Large intestine (tissue), 3 donors: Measurements from ENCODE around the gene NRBF2. TPM values are rescaled to one million over a fixed set of nuclear protein-coding genes. Genes with fewer than 3 reads are reported as not detected.
A peak's percentile ranks its signal among the peaks of the same experiment; 100 is the strongest.

ENCODE experiments used
- DNase-seq, 2 donors: peaks; one replicate each; pipeline versions ENCODE4 v3.0.0 to v3.0.0-alpha.2; 2013
- H3K27ac ChIP-seq: one replicate; pipeline ENCODE4 v1.5.1; 2013; ENCODE audit warnings: low read length
- H3K27me3 ChIP-seq: 2 replicates; pipeline ENCODE4 v1.6.1; 2013; ENCODE audit warnings: low read length; ENCODE audit not compliant: control insufficient read depth, insufficient read depth
- H3K36me3 ChIP-seq: 2 replicates; pipeline ENCODE4 v1.6.1; 2013; ENCODE audit warnings: low read length; ENCODE audit not compliant: control insufficient read depth, insufficient read depth
- H3K4me1 ChIP-seq: one replicate; pipeline ENCODE4 v1.6.1; 2013; ENCODE audit warnings: low read length; ENCODE audit not compliant: control insufficient read depth, insufficient read depth
- H3K4me3 ChIP-seq: one replicate; pipeline ENCODE4 v1.5.1; 2013; ENCODE audit warnings: low read length
- H3K9me3 ChIP-seq: one replicate; pipeline ENCODE4 v1.6.1; 2013; ENCODE audit warnings: mild to moderate bottlenecking, low read depth, low read length, moderate library complexity; ENCODE audit not compliant: control insufficient read depth
- WGBS: methylation state at CpG from one replicate; pipeline ENCODE4 v1.1.5; 2013; ENCODE audit warnings: low lambda C conversion rate; ENCODE audit not compliant: insufficient coverage; 5-methylcytosine and 5-hydroxymethylcytosine counted together
- polyA plus RNA-seq: library from polyadenylated mRNA; unstranded; fragments of 120-200 nt; gene quantifications from one replicate; pipeline ENCODE4 v1.2.1, GENCODE V29; 2013

NRBF2 gene
- polyA plus RNA-seq, 1 donor, result 37.9 TPM

DNA sequence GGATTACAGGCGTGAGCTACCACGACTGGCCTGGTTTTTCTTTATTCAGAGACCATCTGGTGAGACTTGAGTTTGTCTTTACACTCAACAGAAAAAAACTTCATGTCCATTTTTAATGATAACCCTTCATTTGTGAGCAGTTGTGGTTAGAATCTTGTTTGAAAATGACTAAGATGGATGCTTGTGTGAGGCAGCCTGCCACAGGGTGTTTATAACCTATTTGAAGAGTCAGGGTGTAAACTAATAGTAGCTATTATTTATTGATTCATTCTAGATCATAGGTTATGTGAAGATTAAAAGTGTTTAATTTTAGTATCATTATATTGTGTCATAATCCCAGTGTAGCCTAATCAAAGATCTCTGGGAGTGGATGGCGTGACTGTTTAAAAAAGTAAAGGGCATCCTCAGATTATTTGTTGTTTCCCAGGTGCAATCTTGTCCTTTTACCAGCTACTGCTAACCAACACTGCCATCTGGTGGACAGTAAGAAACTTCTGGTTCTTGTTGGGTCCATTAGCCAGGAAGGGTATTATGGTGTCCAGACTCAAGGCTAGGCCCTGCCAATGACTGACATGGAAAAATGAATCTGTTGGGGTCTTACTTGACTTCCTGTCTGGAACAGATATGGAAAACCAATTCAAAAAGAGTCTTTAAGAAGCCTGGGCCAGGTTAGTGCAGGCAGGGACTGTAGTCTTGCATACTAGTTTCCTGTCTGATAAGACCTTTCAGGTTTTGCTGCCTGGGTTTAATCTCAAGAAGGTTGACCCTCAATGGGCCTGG lies 24.9 kb downstream of the NRBF2 start:
- Histone ChIP-seq H3K4me1 (no peaks in the 10 kb centered on the region), H3K27me3 (no peaks in the 10 kb centered on the region), H3K36me3 (peaks cover 16% of the 10 kb centered on the region), H3K9me3 (no peaks in the 10 kb centered on the region), H3K27ac (no peak overlapping the region), H3K4me3 (no peak overlapping the region)
- peak; percentile 65 to 76 for DNase-seq
- WGBS, result no CpG with 5 or more reads among the region's 3 CpGs

DNA sequence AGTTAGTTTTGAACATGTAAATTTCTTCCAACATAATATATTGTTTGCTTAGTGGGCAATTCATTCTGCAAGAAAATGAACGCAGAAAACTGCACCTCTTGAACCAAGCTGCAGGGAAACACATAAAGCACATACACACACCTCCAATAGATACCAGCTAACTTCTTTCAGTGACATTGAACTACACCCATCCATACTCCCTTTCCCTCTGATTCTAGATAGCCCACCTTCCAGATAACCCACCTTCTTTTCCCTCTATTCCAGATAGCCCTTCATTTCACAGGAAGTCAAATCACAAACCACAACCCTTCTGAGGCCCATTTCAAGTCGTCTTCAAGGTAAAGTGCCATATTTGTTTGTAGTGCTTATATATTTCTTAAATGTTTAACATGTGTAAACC lies 28.5 kb downstream of the NRBF2 start:
- H3K4me3 ChIP-seq, result no peak overlapping the region
- peaks cover 10% of the 10 kb centered on the region for H3K36me3 ChIP-seq
- no peaks in the 10 kb centered on the region for H3K9me3 ChIP-seq
- no peaks in the 10 kb centered on the region for H3K4me1 ChIP-seq
- no CpG with 5 or more reads among the region's 2 CpGs for WGBS
- no peaks in the 10 kb centered on the region for H3K27me3 ChIP-seq
- H3K27ac ChIP-seq, result no peak overlapping the region
- DNase-seq, result no peak

DNA sequence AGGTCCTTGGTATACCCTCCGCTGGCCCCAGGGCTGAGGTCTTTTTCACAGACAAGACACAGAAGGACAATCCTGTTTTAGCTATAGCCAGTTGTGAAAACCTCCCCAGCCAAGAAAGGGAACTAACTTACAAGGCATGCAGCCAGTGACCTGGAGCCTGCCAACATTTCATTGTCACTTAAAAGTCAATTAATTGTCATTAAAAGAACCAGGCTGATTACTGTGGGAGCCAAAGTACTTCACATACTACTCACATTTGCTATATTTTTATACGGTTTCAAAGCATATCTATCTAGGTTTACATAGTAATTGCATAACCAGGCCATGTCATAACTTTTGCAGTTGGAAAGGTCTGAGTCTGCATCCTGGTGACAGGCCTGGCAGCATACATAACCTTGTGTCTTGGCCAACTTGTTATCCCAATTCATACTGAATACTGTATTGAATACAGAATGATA lies 31.1 kb downstream of the NRBF2 start:
- Histone ChIP-seq H3K27me3 (no peaks in the 10 kb centered on the region), H3K4me1 (peaks cover 2% of the 10 kb centered on the region), H3K36me3 (peaks cover 16% of the 10 kb centered on the region), H3K9me3 (no peaks in the 10 kb centered on the region), H3K27ac (no peak overlapping the region), H3K4me3 (no peak overlapping the region)
- WGBS, result no CpG with 5 or more reads among the region's 2 CpGs
- DNase-seq, result peak; percentile 16 to 34

DNA sequence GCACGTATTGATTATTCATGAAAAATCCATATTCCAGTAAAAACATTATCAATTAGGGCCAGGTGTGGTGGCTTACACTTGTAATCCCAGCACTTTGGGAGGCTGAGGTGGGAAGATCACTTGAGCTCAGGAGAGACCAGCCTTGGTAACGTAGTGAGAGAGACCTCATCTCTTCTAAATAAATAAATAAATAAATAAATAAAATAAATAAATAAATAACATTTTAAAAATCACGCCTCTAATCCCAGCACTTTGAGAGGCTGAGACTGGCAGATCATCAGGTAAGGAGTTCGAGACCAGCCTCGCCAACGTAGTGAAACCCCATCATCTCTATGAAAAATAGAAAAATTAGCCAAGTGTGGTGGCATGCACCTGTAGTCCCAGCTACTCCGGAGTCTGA lies 32.1 kb downstream of the NRBF2 start:
- no peak overlapping the region for H3K27ac ChIP-seq
- no peak for DNase-seq
- peaks cover 2% of the 10 kb centered on the region for H3K4me1 ChIP-seq
- H3K4me3 ChIP-seq, result no peak overlapping the region
- WGBS, result 100% methylated on average over 1 of the region's 7 CpGs
- H3K27me3 ChIP-seq, result no peaks in the 10 kb centered on the region
- no peaks in the 10 kb centered on the region for H3K9me3 ChIP-seq
- H3K36me3 ChIP-seq, result peaks cover 24% of the 10 kb centered on the region

DNA sequence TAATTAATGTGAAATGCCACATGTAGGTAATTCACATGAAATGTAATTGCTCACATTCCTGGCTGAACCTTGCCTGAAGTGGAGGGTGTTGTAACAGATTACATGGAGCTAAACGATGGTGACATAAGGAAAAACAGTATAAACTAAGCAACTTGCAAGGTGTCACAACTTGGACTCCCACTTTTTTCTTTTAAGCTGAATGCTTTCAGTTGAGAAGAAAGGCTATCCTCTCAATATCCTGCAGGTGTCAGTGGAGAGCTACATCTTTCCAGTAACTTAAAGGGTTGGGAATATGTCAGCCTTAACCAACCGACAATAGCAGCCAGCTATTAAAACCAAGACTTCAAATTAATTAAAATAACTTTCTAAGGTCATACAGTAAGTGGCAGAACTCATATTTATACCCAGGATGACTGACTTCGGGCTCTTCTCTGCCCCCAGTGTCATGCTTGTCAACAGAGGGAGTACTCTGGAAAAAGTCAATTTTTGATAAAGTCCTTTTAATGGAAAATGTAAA lies 33.7 kb downstream of the NRBF2 start:
- Histone ChIP-seq H3K27me3 (no peaks in the 10 kb centered on the region), H3K4me3 (no peak overlapping the region), H3K36me3 (peaks cover 33% of the 10 kb centered on the region), H3K9me3 (no peaks in the 10 kb centered on the region), H3K27ac (peak overlapping the region; percentile 58), H3K4me1 (peaks cover 2% of the 10 kb centered on the region)
- DNase-seq, result peak; percentile 81 to 87
- WGBS, result 80% methylated on average over 1 of the region's 3 CpGs

DNA sequence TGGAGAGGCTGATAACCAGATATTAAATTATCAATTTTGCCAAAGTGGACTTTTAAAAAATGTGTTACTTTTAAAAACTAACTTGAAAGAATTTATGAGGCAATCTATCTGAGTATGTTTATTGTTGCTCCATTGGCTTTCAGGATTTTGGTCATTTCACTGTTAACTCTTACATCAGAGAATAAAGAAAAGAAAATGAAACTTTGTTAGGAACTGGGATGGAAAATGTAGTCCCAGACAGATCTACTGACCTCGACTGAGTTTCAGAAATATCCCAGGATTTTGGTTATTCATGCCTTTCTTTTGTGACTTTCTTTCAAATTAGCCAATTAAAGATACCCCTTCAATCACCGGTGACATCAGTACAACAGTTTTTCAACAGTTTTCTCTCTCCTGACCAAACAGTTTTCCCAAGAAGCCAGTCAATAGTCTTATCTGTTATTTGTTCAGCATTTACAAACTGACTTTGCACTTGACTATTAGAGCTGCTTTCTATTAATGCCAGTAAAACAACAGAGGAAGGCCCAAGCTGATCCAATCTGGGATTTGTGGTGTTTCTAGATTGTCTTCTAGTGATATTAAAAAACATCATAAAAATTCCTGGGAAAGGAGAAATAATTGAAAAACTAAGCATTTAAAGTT lies 35.8 kb downstream of the NRBF2 start:
- H3K4me1 ChIP-seq, result peaks cover 2% of the 10 kb centered on the region
- H3K27ac ChIP-seq, result no peak overlapping the region
- no peaks in the 10 kb centered on the region for H3K9me3 ChIP-seq
- 40% methylated on average over 2 of the region's 2 CpGs for WGBS
- H3K36me3 ChIP-seq, result peaks cover 47% of the 10 kb centered on the region
- no peak overlapping the region for H3K4me3 ChIP-seq
- H3K27me3 ChIP-seq, result no peaks in the 10 kb centered on the region
- no peak for DNase-seq

DNA sequence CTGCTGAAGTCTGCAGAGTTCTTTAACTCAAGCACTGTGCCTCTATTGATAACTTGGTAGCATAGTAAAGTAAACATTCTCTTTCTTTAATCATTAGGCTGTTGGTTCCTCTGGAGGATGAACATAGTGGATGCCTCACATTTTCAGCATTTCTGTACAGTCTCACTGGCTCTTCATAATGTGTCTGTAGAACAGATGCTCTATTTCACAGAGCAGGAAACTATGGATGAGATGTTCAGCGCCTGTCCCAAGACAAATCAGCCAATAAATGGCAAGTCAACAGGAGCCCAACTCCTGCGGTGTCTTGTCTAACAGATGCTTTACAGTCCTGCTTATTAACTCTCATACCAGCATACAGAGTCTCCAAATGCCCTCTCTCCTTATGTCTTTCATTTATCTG lies 36.5 kb downstream of the NRBF2 start:
- Histone ChIP-seq H3K9me3 (no peaks in the 10 kb centered on the region), H3K4me3 (no peak overlapping the region), H3K4me1 (peaks cover 2% of the 10 kb centered on the region), H3K27ac (no peak overlapping the region), H3K27me3 (no peaks in the 10 kb centered on the region), H3K36me3 (peaks cover 44% of the 10 kb centered on the region)
- no peak for DNase-seq
- WGBS, result no CpG with 5 or more reads among the region's 2 CpGs

DNA sequence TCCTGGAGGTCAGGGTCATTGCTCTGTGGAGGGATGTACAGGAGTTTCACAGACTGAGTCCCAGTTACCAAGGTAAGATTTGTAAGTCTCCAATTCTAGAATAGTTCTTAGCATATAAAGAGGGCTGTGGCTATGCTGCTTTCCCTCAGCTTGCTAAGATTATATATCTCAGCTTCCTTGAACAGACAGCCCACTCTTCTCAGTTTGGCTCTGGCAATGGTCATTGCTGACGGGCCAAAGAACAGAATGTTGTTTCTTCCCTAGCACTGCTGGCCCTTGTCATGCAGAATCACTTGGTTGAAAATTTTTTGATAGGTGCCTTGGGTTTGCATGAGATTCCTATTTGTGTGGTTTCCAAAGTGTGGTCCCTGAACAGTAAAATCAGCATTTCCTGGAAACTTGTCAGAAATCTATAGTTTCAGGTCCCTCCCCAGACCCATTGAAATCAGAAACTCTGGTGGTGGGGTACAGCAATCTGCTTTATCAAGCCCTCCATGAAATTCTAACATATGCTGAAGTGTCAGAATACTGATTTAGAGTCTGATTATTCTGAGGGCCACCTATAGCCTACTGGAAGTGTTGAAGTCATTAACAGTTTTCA lies 38.2 kb downstream of the NRBF2 start:
- WGBS, result no CpG with 5 or more reads among the region's 1 CpG
- Histone ChIP-seq H3K27me3 (no peaks in the 10 kb centered on the region), H3K9me3 (no peaks in the 10 kb centered on the region), H3K27ac (no peak overlapping the region), H3K36me3 (peaks cover 50% of the 10 kb centered on the region), H3K4me1 (peaks cover 2% of the 10 kb centered on the region), H3K4me3 (no peak overlapping the region)
- DNase-seq, result no peak

DNA sequence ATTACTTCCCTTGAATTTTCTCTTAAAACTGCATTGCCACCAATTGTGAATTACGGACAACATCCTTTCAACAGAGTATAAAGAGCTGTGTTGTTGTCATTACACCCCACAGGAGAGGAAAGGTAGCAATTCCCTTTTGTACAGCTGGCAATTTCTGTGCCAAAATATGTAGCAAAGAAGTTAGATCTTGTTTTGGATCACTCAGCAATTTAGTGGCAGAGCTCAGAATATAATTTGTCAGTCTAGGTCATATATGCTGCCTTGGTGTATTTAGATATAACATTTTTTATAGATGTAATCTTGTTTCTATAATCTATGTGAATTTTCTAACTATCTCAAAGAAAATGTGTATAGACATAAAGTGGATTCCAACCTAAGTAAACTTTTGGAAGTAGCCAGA lies 38.8 kb downstream of the NRBF2 start:
- Histone ChIP-seq H3K27me3 (no peaks in the 10 kb centered on the region), H3K27ac (no peak overlapping the region), H3K36me3 (peaks cover 50% of the 10 kb centered on the region), H3K9me3 (no peaks in the 10 kb centered on the region), H3K4me3 (no peak overlapping the region), H3K4me1 (peaks cover 2% of the 10 kb centered on the region)
- WGBS, result no CpG with 5 or more reads among the region's 1 CpG
- DNase-seq, result no peak

DNA sequence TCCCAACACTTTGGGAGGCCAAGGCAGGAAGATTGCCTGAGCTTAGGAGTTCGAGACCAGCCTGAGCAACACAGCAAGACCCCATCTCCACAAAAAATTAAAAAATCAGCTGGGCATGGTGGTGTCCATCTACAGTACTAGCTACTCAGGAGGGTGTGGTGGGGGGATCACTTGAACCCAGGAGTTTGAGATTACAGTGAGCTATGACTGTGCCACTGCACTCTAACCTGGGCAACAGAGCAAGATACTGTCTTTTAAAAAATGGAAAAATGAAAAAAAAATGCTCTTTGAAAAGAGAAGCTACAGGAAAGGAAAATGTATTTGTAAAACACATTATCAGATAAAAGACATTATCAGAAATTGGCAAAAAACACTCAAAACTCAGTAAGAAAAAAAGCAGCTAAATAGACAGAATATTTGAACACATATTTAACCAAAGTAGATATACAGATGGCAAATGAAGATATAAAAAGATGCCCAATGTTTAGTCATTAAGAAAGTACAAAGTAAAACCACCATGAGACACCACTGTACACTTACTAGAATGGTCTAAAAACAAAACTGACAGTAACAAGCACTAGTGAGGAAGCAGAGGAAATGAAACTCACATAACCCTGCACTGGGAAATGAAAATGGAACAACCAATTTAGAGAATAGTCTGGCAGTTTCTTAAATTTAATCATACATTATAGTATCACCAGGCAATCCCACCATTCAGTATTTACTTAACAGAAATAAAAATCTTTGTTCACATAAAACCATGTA lies 40.5 kb downstream of the NRBF2 start:
- Histone ChIP-seq H3K27ac (no peak overlapping the region), H3K27me3 (no peaks in the 10 kb centered on the region), H3K4me1 (no peaks in the 10 kb centered on the region), H3K9me3 (no peaks in the 10 kb centered on the region), H3K36me3 (peaks cover 60% of the 10 kb centered on the region), H3K4me3 (no peak overlapping the region)
- WGBS, result no CpG with 5 or more reads among the region's 1 CpG
- no peak for DNase-seq
